Placental epithelial cell (primary cell): Measurements from ENCODE around the gene ZMAT2. TPM values are rescaled to one million over a fixed set of nuclear protein-coding genes. Genes with fewer than 3 reads are reported as not detected.

ENCODE experiments used
- small RNA-seq: library from RNA; depleted of rRNA; stranded (forward); fragments of <200 nt; gene quantifications from one replicate; pipeline ENCODE3, GENCODE V24; 2012
- total RNA-seq: library from RNA; depleted of rRNA; stranded (reverse); fragments of >200 nt; gene quantifications from 2 replicates; pipeline ENCODE4 v1.2.3, GENCODE V29; 2012

Gene ZMAT2
- total RNA-seq = 26.1 and 40.8 TPM in 2 replicates

GRCh38 chr5:140700177-140701144, at the start of gene ZMAT2:
Gene ZMAT2 (plus strand): TSS chr5:140700447. CDS start chr5:140700461, 14 bp downstream.

GRCh38 chr5:140664359-140665119, 35.7 kb upstream of the ZMAT2 start, which contains the start of gene WDR55:
Gene WDR55 (plus strand): TSS chr5:140664904. CDS start chr5:140664913, 9 bp downstream.

GRCh38 chr5:140673187-140673976, 26.9 kb upstream of the ZMAT2 start, which contains the start of gene DND1:
Gene DND1 (minus strand): TSS chr5:140673576. CDS start chr5:140673542, 34 bp downstream.

GRCh38 chr5:140690941-140691924, 9.0 kb upstream of the ZMAT2 start, which contains the start of the genes HARS1 and HARS2:
Gene HARS1 (minus strand): TSS chr5:140691370. CDS start chr5:140691304, 66 bp downstream.
Gene HARS2 (plus strand): TSS chr5:140691455. CDS start chr5:140691649, 194 bp downstream.

Small RNAs within 50 kb of the gene (small RNA-seq; reads per million reads assigned to genes)
- gene VTRNA1-1 = 17.3 reads per million, percentile 96 among the genes with 10 or more reads in this experiment
- 21.2 reads per million, percentile 97 among the genes with 10 or more reads in this experiment for gene VTRNA1-2
- gene VTRNA1-3 = 2.3 reads per million, percentile 81 among the genes with 10 or more reads in this experiment

Other genes starting within 250 kb of the ZMAT2 start
- 0.87 and 3.1 TPM in 2 replicates for gene EIF4EBP3, start 152.8 kb upstream of the ZMAT2 start, total RNA-seq
- 22.8 and 40.1 TPM in 2 replicates for gene SRA1, start 143.0 kb upstream of the ZMAT2 start, total RNA-seq
- 30.1 and 36.9 TPM in 2 replicates for gene APBB3, start 135.8 kb upstream of the ZMAT2 start, total RNA-seq
- gene SLC35A4, start 135.6 kb upstream of the ZMAT2 start, total RNA-seq = 17.3 and 47.3 TPM in 2 replicates
- 0.33 TPM in 1 of 2 replicates, not detected in the other for gene CD14, start 67.3 kb upstream of the ZMAT2 start, total RNA-seq
- gene TMCO6, start 61.0 kb upstream of the ZMAT2 start, total RNA-seq = 7.8 and 9.0 TPM in 2 replicates
- gene NDUFA2, start 52.8 kb upstream of the ZMAT2 start, total RNA-seq = 28.8 and 44.4 TPM in 2 replicates
- gene IK, start 52.6 kb upstream of the ZMAT2 start, total RNA-seq = 76.9 and 102 TPM in 2 replicates
- 31.0 and 37.1 TPM in 2 replicates for gene WDR55, start 35.5 kb upstream of the ZMAT2 start, total RNA-seq
- 0.76 and 0.79 TPM in 2 replicates for gene DND1, start 26.9 kb upstream of the ZMAT2 start, total RNA-seq
- gene HARS1, start 9.1 kb upstream of the ZMAT2 start, total RNA-seq = 45.1 and 53.8 TPM in 2 replicates
- 38.0 and 47.9 TPM in 2 replicates for gene HARS2, start 9.0 kb upstream of the ZMAT2 start, total RNA-seq
- not detected in 2 replicates for gene PCDHA1, start 85.7 kb downstream of the ZMAT2 start, total RNA-seq
- gene PCDHA2, start 94.4 kb downstream of the ZMAT2 start, total RNA-seq = under 0.01 TPM in 1 of 2 replicates, not detected in the other
- gene PCDHA3, start 100.6 kb downstream of the ZMAT2 start, total RNA-seq = 0.11 and 0.39 TPM in 2 replicates
- 0.79 and 0.87 TPM in 2 replicates for gene PCDHA4, start 106.6 kb downstream of the ZMAT2 start, total RNA-seq
- gene PCDHA5, start 121.2 kb downstream of the ZMAT2 start, total RNA-seq = under 0.01 and 0.11 TPM in 2 replicates
- 0.22 and 0.39 TPM in 2 replicates for gene PCDHA6, start 127.5 kb downstream of the ZMAT2 start, total RNA-seq
- gene PCDHA7, start 133.8 kb downstream of the ZMAT2 start, total RNA-seq = 0.54 and 1.2 TPM in 2 replicates
- 0.11 and 0.39 TPM in 2 replicates for gene PCDHA8, start 140.7 kb downstream of the ZMAT2 start, total RNA-seq
- gene PCDHA9, start 147.9 kb downstream of the ZMAT2 start, total RNA-seq = under 0.01 TPM in 2 replicates
- gene PCDHA10, start 155.4 kb downstream of the ZMAT2 start, total RNA-seq = 0.11 and 0.39 TPM in 2 replicates
- gene PCDHA11, start 168.5 kb downstream of the ZMAT2 start, total RNA-seq = under 0.01 and 0.11 TPM in 2 replicates
- gene PCDHA12, start 174.9 kb downstream of the ZMAT2 start, total RNA-seq = under 0.01 and 0.11 TPM in 2 replicates
- gene PCDHA13, start 181.7 kb downstream of the ZMAT2 start, total RNA-seq = 0.11 and 0.39 TPM in 2 replicates
- 0.39 TPM in 1 of 2 replicates, not detected in the other for gene PCDHAC1, start 225.9 kb downstream of the ZMAT2 start, total RNA-seq